ENCODE measurements around the gene KCNH6.

KCNH6 gene

GRCh38 chr17:63512896-63513644 lies 10.1 kb upstream of the KCNH6 start:
- DNase-seq (ENCODE audit: low read depth): no peak

- no peak for DNase-seq (ENCODE audit: low read depth)
Observed at GRCh38 chr17:63514477-63514876, 8.7 kb upstream of the KCNH6 start.

- no peak for DNase-seq (ENCODE audit: low read depth)
Observed at GRCh38 chr17:63514974-63515373, 8.2 kb upstream of the KCNH6 start.

GRCh38 chr17:63515426-63515825 lies 7.7 kb upstream of the KCNH6 start:
- no peak for DNase-seq (ENCODE audit: low read depth)

GRCh38 chr17:63516910-63517824 lies 6.0 kb upstream of the KCNH6 start:
- DNase-seq (ENCODE audit: low read depth): peak; percentile 46

GRCh38 chr17:63517825-63518534 lies 5.2 kb upstream of the KCNH6 start:
- no peak for DNase-seq (ENCODE audit: low read depth)

GRCh38 chr17:63519116-63519881 lies 3.9 kb upstream of the KCNH6 start:
- no peak for DNase-seq (ENCODE audit: low read depth)

GRCh38 chr17:63519972-63520882 lies 2.9 kb upstream of the KCNH6 start:
- DNase-seq (ENCODE audit: low read depth): no peak

GRCh38 chr17:63524051-63524450 lies 893 bp downstream of the KCNH6 start:
- no peak for DNase-seq (ENCODE audit: low read depth)

GRCh38 chr17:63525190-63525946 lies 2.2 kb downstream of the KCNH6 start:
- DNase-seq (ENCODE audit: low read depth): no peak

- no peak for DNase-seq (ENCODE audit: low read depth)
Observed at GRCh38 chr17:63526861-63527260, 3.7 kb downstream of the KCNH6 start.

- DNase-seq (ENCODE audit: low read depth): no peak
Observed at GRCh38 chr17:63528183-63528582, 5.0 kb downstream of the KCNH6 start.

GRCh38 chr17:63529711-63530556 lies 6.8 kb downstream of the KCNH6 start:
- no peak for DNase-seq (ENCODE audit: low read depth)

- DNase-seq (ENCODE audit: low read depth): no peak
Observed at GRCh38 chr17:63530557-63531021, 7.4 kb downstream of the KCNH6 start.

- DNase-seq (ENCODE audit: low read depth): no peak
Observed at GRCh38 chr17:63531022-63531965, 8.1 kb downstream of the KCNH6 start.

- DNase-seq (ENCODE audit: low read depth): no peak
Observed at GRCh38 chr17:63533433-63534077, 10.4 kb downstream of the KCNH6 start.

- DNase-seq (ENCODE audit: low read depth): no peak
Observed at GRCh38 chr17:63534078-63534570, 11.0 kb downstream of the KCNH6 start.
